Upper lobe of right lung (tissue), 1 donor: ENCODE data around the gene PUM2. TPM values are rescaled to one million over a fixed set of nuclear protein-coding genes. Genes with fewer than 3 reads are reported as not detected.

Experiments used
- ATAC-seq: fragments of 200-7000 bp; cut with Tn5 transposase; one replicate; pipeline ENCODE4 v1.9.1; 2020; ENCODE audit warnings: mild to moderate bottlenecking, moderate library complexity
- DNase-seq: peaks from one replicate; pipeline ENCODE4 v3.0.0-alpha.2; 2020
- H3K27ac ChIP-seq: fragments of 200-600 bp; one replicate; pipeline ENCODE4 v1.8.0; 2022
- H3K27me3 ChIP-seq: fragments of 200-600 bp; one replicate; pipeline ENCODE4 v1.8.0; 2022; ENCODE audit warnings: mild to moderate bottlenecking
- H3K36me3 ChIP-seq: fragments of 200-600 bp; one replicate; pipeline ENCODE4 v1.8.0; 2022
- H3K4me1 ChIP-seq: fragments of 200-600 bp; one replicate; pipeline ENCODE4 v1.8.0; 2022
- H3K4me3 ChIP-seq: fragments of 200-600 bp; one replicate; pipeline ENCODE4 v1.8.0; 2022; ENCODE audit warnings: mild to moderate bottlenecking
- H3K9me3 ChIP-seq: fragments of 200-600 bp; one replicate; pipeline ENCODE4 v1.8.0; 2022
- CTCF ChIP-seq: fragments of 200-600 bp; IDR thresholded peaks from one replicate; pipeline ENCODE4 v1.8.0; 2022; ENCODE audit warnings: antibody characterized with exemption
- intact Hi-C: fragments of 100-400 bp; cut with DNase I; formaldehyde crosslinking; loops from one replicate; pipeline ENCODE4 v1.11.0; 2022
- total RNA-seq: library from RNA; stranded (reverse); fragmentation: NEBNext Ultra II Directional; extraction: Animal tissue kit (Norgen Biotek cat#: 25700); gene quantifications from one replicate; pipeline ENCODE4 v1.2.1, GENCODE V29; 2021
- donor health status: DM: no; HTN: yes; CAD: no; lungs with severe emphysema.

Gene PUM2
- total RNA-seq, 1 donor from 2014 or later, result 116 TPM

- DNase-seq (no peak), ATAC-seq (no peak)
- H3K36me3 ChIP-seq, result peaks cover 79% of the 10 kb centered on the region
- no peaks in the 10 kb centered on the region for H3K4me1 ChIP-seq
- TF ChIP-seq CTCF, result no peak
- H3K9me3 ChIP-seq, result no peaks in the 10 kb centered on the region
- H3K27ac ChIP-seq, result no peak overlapping the region
- H3K4me3 ChIP-seq, result no peak overlapping the region
- H3K27me3 ChIP-seq, result no peaks in the 10 kb centered on the region
- intact Hi-C loops, result no loop called here
Observed at GRCh38 chr2:20317197-20317596, 33.4 kb downstream of the PUM2 start.

- intact Hi-C loops, result no loop called here
- no peak for TF ChIP-seq CTCF
- no peak for ATAC-seq
- no peaks in the 10 kb centered on the region for H3K4me1 ChIP-seq
- peaks cover 84% of the 10 kb centered on the region for H3K36me3 ChIP-seq
- no peaks in the 10 kb centered on the region for H3K27me3 ChIP-seq
- no peak overlapping the region for H3K27ac ChIP-seq
- H3K4me3 ChIP-seq, result no peak overlapping the region
- DNase-seq, result no peak
- H3K9me3 ChIP-seq, result no peaks in the 10 kb centered on the region
Observed at GRCh38 chr2:20314562-20315501, 35.8 kb downstream of the PUM2 start.

GRCh38 chr2:20313659-20314058 is 37.0 kb downstream of the PUM2 start:
- ATAC-seq (no peak), DNase-seq (no peak)
- no peaks in the 10 kb centered on the region for H3K9me3 ChIP-seq
- H3K27ac ChIP-seq, result no peak overlapping the region
- peaks cover 87% of the 10 kb centered on the region for H3K36me3 ChIP-seq
- no peak overlapping the region for H3K4me3 ChIP-seq
- intact Hi-C loops, result no loop called here
- no peaks in the 10 kb centered on the region for H3K27me3 ChIP-seq
- no peaks in the 10 kb centered on the region for H3K4me1 ChIP-seq
- no peak for TF ChIP-seq CTCF

- ATAC-seq, result no peak
Observed at GRCh38 chr2:20309001-20309400, 41.6 kb downstream of the PUM2 start.

GRCh38 chr2:20307311-20307710 is 43.3 kb downstream of the PUM2 start:
- DNase-seq, result no peak
- intact Hi-C loops, result no loop called here
- Histone ChIP-seq H3K9me3 (no peaks in the 10 kb centered on the region), H3K4me3 (no peak overlapping the region), H3K27ac (no peak overlapping the region), H3K27me3 (no peaks in the 10 kb centered on the region), H3K36me3 (peaks cover 87% of the 10 kb centered on the region), H3K4me1 (no peaks in the 10 kb centered on the region)
- no peak for TF ChIP-seq CTCF
- no peak for ATAC-seq

More at GRCh38 chr2:20309001-20309400, 41.6 kb downstream of the PUM2 start:
- Histone ChIP-seq H3K27ac (no peak overlapping the region), H3K9me3 (no peaks in the 10 kb centered on the region), H3K4me1 (no peaks in the 10 kb centered on the region), H3K4me3 (no peak overlapping the region), H3K36me3 (peaks cover 89% of the 10 kb centered on the region), H3K27me3 (no peaks in the 10 kb centered on the region)
- intact Hi-C loops, result no loop called here
- no peak for DNase-seq
- no peak for TF ChIP-seq CTCF
